GM18951 (cell line): ENCODE results near the gene SMIM27.

Source experiments
- POLR2A ChIP-seq: IDR thresholded peaks from 4 replicates; pipeline ENCODE4 v1.6.1; 2011; ENCODE audit warnings: mild to moderate bottlenecking; ENCODE audit not compliant: insufficient read length, insufficient read depth; ENCODE audit errors: extremely low read depth
- in situ Hi-C: fragments of 300-500 bp; cut with MboI; formaldehyde crosslinking; loops from one replicate; pipeline ENCODE4 v1.12.0; 2022; ENCODE audit warnings: low sequenced_read_pairs, mixed read lengths, inconsistent platforms; ENCODE audit not compliant: unreplicated experiment

Gene SMIM27

DNA sequence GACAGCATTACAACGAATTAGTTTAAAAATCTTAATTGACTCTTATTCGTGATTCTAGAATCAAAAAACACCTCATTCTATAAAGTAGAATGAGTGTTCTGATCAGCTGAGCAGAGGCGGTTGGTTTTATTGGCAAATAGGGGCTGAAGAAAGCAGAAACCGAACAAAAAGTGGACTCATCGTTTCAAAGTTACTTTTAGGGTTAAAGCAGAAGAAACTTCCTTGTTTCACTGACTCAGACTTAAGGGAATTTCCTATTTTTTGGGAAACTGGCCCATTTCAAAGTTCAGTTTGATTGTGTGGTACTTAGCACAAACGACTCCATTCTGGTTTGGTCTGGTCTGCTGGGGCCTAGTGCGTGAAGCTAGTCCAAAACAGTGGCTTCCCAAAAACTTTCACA lies 21.7 kb downstream of the SMIM27 start:
- in situ Hi-C loops, result no loop called here
- no peak for TF ChIP-seq POLR2A

GRCh38 chr9:32574858-32575257 lies 22.7 kb downstream of the SMIM27 start:
- no peak for TF ChIP-seq POLR2A
- in situ Hi-C loops, result loop anchor here (5.0 kb wide), 2 partner anchors 198 to 392 kb away; no protein-coding TSS in a partner anchor

DNA sequence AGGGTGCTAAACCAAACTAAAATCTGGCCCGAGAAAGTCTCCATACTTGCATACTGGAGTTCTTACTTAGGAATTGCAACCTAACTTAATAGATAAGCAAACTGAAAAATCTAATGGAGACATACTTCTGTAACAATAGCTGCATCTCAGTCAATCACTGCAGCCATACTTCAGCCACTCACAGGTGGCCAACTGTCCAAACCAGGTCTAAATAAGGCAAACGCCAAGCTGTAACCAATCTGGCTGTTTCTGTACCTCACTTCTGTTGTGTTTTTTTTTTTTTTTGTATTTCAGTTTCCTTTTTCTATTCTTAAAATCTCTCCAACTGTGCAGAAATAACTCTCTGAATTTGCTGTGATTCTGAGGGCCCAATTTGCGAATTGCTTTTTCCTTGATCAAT lies 25.2 kb downstream of the SMIM27 start:
- no peak for TF ChIP-seq POLR2A

GRCh38 chr9:32578976-32579375 lies 26.8 kb downstream of the SMIM27 start:
- TF ChIP-seq POLR2A, result no peak
- in situ Hi-C loops, result loop anchor here (5.0 kb wide), 2 partner anchors 202 to 388 kb away; no protein-coding TSS in a partner anchor

More for the DNA sequence above, 25.2 kb downstream of the SMIM27 start:
- in situ Hi-C loops, result loop anchor here (5.0 kb wide), 2 partner anchors 200 to 390 kb away; no protein-coding TSS in a partner anchor

DNA sequence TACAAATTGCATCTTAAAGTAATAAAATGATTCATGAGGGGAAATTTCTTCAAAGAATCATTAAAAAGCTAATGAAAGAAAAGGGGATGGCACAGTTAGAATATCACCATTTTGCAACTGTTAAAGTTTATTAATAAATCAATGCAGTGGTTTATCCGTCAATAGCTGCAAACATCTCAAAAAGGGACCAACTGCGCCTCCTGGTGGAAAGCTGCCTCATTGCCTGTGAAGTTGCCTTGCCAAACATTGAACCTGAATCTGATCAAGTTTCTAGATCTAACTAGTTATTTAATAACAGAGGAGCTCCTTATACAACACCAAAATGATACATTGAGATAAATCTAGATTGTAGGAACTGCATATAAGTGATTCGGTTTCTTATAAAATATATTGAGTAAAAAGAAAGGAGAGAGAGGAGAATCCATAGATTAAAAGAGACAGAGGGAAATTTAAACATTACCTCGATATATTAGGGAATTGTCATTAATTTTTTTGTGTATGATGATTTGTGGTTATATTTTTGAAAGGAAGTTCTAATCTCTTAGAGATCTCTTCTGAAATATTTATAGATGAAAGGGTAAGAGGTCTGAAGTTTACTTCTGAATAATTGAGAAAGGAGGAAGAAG lies 27.7 kb downstream of the SMIM27 start:
- in situ Hi-C loops, result loop anchor here (5.0 kb wide), 2 partner anchors 203 to 387 kb away; no protein-coding TSS in a partner anchor
- no peak for TF ChIP-seq POLR2A

DNA sequence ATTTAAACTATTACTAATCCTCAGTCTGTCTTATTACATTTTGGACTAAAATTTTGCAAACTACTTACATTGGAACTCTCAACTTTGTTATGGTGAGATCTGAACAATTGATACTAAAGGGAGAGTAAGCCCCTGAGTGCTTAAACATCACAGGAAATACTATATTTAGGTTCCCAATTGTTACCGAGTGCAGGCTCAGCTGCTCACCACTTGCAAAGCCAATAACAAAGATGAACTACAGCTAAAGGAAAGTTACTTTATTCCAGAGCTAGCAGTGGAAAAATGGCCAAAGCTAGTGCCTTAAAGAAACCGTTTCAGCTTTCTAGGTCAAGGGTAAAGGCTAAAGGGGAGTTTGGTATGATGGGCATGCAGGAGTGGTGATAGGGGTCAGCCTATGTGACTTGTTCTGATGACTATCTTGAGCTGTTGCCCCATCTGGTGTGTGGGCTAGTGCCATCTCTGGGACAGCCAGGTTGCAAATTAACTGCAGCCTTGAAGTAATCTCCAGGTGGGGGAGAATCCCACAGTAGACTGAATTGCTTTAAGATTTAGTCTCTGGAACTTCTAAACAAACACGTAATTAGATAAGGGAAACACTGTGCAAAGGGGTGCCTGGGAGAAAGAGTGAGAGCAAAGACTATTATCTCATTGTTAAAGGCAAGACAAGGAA lies 28.6 kb downstream of the SMIM27 start:
- in situ Hi-C loops, result no loop called here
- no peak for TF ChIP-seq POLR2A

GRCh38 chr9:32581512-32582143 lies 29.5 kb downstream of the SMIM27 start:
- in situ Hi-C loops, result no loop called here

DNA sequence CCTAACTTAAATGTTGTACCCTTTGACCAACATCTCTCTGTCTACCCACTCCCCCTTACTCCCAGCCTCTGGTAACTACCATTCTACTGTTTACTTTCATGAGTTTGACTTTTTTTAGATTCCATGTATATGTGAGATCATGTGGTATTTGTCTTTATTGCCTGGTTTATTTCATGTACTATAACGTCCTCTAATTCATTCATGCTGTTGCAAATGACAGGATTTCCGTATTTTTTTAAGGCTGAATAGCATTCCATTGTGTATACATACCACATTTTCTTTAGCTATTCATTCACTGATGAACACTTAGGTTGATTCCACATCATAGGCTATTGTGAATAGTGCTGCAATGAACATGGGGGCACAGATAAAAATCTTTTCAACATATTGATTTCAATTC lies 32.7 kb downstream of the SMIM27 start:
- in situ Hi-C loops, result no loop called here
- TF ChIP-seq POLR2A, result no peak

More at GRCh38 chr9:32581512-32582143, 29.5 kb downstream of the SMIM27 start:
- no peak for TF ChIP-seq POLR2A

DNA sequence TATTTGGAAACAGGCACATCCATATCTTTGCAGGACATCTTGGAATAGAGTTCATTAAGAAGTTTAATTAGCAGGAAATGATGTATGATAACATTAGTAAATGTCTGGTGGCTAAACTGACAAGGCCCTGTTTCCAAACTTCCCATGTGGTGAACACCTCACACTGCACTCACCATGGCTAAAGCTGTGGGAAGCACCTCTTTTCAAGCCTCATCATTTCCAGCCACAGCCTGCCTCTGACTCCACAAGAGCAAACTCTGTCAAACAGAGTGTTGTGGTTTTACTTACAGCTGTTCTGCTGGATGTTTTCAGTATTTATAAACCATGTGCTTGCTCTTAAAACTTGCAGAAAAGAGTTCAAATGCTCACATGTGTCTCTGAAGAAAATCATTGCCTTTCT lies 35.8 kb downstream of the SMIM27 start:
- no peak for TF ChIP-seq POLR2A
- in situ Hi-C loops, result no loop called here

GRCh38 chr9:32589083-32589723 lies 37.1 kb downstream of the SMIM27 start:
- in situ Hi-C loops, result no loop called here
- no peak for TF ChIP-seq POLR2A

DNA sequence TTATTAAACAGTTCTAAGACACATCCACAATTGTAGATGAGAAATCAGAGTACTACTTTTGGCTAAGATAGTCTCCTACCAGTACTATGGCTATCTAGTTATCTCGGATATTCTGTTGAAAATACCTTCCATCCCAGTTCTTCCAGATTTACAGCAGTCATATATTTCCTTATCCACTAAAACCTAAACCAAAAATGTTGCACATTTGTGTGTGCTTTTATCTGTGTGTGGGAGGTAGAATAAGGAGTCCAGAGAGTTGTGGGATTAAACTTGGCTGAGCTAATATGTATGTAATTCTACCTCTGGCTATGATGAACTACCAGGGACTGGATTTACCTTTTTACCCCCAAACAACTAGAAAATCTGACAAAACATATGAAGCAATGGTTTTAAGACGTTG lies 38.3 kb downstream of the SMIM27 start:
- in situ Hi-C loops, result no loop called here
- no peak for TF ChIP-seq POLR2A

DNA sequence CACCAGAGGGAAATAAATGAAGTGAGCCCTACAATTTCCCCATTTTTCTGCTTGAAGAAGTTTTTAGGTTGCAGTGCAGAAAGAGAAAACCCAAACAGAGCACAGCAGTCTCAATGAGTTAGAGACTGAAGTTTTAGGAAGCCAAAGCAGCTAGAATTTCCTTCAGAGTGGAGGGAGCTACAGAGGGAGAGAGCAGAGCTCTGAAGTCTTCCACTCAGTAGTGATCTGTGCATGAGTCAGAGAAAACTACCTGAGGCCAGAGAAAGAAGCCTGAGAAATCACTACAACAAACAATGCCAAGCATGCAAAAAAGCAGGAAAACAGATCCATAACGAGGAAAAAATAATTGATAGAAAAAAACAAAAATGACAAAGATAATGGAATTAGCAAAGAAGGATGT lies 38.8 kb downstream of the SMIM27 start:
- in situ Hi-C loops, result no loop called here
- TF ChIP-seq POLR2A, result no peak
